ENCODE measurements around the gene DHRS12. TPM values are rescaled to one million over a fixed set of nuclear protein-coding genes. Genes with fewer than 3 reads are reported as not detected.
"Not testable (repeated sequence)": the region's sequence is repeated elsewhere in the genome, so short reads cannot be mapped to it uniquely, and the experiment has no call there.

Gene DHRS12
- total RNA-seq, 1 experiment from 2014 or later: 5.9 TPM

DNA sequence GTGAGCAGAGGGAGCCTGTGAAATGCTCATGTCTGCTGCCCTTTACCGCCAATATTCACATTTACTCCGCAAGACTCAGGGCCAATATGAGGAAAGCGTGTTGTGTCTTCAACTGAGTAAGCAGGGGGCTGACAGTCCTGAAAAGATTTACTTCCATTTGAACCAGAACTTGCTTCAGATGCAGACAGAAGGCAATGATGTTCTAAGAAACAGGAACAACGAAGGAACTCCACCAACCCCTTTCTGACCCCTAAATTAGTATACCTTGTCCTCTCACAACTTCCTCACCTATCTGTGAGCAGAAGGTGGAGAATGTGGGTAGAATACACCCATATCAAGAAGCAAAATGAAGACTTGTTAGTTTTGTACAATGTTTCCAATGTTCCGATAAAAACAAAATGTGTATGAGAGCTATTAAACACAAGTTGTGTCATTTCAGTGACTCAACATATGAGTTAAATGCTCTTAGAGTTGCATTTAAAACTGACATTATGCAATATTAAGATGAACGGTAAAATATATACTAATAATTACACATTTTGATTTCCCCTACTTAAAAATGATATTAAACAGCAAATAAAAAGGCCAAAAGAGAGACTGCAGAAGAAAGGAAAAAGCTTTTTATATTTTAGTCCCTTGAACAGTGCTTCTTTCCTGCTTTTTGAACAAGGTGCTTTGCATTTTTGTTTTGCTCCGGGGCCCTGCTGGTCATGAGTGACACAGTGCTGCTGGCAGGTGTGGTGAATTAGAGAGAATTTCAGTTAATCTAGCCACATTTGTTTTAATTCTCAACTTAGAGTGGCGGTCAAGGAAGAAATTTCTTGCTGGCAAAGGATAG, 25.0 kb upstream of the DHRS12 start:
- DNase-seq (ENCODE audit: extremely low read depth, low read depth): no peak

DNA sequence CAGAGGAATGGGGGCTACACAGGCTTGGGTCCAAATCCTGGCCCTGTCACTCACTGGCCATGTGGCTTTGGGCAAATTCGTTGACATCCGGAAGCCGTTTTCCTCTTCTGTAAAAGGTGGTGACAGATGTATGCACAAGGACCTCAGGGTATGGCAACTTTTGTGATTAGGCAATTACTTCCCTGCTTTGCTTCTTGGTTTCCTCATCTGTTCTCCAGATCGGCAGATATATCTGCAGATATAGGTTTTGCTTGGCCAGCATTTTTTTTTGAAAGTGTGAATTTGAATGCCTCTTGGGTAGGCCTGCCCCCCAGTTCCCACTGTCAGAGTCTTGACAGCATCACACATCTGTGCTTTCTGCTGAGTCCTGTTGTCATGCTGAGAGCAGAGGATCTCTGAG, 23.3 kb upstream of the DHRS12 start:
- DNase-seq (ENCODE audit: extremely low read depth, low read depth): no peak

GRCh38 chr13:51826606-51827005, 22.6 kb upstream of the DHRS12 start:
- no peak for DNase-seq (ENCODE audit: extremely low read depth, low read depth)

DNA sequence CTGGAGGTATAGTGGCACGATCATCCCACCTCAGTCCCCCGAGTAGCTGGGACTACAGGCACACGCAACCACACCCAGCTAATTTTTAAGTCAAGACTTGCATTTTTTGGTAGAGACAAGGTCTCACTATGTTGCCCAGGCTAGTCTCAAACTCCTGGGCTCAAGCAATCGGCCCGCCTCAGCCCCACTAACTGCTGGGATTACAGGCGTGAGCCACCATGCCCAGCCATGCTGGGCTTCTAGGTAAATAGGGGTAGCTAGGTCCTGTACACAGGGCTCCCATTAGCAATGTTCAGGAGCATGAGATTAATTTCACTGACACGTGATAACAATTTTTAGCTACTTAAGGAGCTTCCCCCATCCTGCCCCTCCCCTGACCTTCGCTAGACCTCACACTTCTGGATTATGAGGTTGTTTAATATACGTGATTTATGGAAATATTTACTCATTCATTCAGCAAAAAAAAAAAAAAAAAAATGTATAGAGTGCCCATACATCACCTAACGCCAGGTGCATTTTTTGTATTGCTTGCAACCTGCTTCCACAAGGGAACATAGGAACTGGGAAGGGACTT, 21.8 kb upstream of the DHRS12 start:
- DNase-seq (ENCODE audit: extremely low read depth, low read depth): no peak

DNA sequence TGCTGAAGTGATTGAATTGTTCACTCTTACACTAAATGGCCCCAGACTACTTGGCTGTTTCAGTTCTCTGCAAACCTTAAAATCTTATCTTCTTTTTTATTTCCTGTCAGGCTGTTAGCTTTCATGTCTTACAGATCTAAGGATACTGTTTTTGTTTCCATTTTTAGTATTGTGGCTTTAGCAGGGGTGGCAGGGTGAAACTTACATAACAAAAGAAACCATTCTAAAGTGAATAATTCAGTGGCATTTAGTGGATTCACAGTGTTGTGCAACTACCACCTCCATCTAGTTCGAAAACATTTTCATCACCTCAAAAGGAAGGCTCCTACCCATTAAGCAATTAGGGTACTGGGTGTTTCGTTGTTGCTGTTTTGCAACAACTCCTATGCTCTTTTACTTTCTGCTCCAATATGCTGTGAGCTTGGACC, 21.2 kb upstream of the DHRS12 start:
- no peak for DNase-seq (ENCODE audit: extremely low read depth, low read depth)

GRCh38 chr13:51824712-51825111, 20.7 kb upstream of the DHRS12 start:
- not testable (repeated sequence) for DNase-seq (ENCODE audit: extremely low read depth, low read depth)

GRCh38 chr13:51823863-51824262, 19.9 kb upstream of the DHRS12 start:
- DNase-seq (ENCODE audit: extremely low read depth, low read depth): no peak

DNA sequence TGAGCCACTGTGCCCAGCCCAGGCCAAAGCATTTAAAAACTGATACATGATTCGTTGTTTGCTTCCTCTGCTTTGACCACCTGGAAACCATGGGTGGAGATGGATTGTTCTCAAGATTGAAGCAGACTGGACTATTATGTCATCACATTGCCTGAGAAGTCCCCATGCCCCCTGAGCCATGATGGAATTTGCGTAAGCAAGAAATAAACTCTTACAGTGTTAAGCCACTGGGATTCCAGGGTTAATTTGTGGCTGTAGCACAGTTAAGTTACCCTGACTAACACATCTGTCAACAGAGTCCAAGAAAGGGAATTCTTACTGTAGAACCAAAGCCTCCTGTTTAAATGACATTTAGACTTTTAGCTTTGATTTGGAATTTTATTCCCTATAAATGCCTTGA, 19.4 kb upstream of the DHRS12 start:
- no peak for DNase-seq (ENCODE audit: extremely low read depth, low read depth)

DNA sequence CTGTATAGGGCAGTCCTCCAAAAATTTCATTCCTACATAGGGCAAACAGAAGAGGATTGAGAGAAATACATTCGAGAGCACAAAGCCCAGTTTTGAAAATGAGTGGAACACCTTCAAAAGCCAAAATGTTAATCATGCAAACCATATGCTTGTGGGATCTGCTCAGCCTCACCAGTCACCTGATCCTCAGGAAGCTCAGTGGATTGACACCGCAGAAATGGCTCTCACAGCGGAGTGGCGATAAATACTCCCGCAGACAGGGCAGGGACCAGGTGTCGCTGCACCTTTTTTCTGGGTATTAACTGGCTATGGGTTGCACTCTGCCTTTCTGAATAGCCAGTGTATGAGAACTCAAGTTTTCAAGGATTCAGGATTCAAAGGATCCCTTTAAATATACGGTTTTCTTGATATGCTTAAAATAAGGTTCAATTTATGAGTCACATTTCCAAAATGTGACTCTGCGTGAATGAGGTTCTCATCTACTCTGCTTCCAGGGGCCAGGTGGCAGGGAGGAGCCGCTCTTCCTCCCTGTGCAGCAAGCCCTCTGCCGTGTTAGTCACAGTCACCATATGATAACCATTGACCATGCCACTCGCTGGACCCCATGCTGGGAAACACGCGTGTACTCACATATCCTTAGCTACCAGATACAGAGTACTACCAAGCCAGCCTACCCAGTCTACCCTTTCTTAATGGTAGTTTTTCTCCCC, 18.3 kb upstream of the DHRS12 start:
- no peak for DNase-seq (ENCODE audit: extremely low read depth, low read depth)

GRCh38 chr13:51821606-51822005, 17.6 kb upstream of the DHRS12 start:
- no peak for DNase-seq (ENCODE audit: extremely low read depth, low read depth)

DNA sequence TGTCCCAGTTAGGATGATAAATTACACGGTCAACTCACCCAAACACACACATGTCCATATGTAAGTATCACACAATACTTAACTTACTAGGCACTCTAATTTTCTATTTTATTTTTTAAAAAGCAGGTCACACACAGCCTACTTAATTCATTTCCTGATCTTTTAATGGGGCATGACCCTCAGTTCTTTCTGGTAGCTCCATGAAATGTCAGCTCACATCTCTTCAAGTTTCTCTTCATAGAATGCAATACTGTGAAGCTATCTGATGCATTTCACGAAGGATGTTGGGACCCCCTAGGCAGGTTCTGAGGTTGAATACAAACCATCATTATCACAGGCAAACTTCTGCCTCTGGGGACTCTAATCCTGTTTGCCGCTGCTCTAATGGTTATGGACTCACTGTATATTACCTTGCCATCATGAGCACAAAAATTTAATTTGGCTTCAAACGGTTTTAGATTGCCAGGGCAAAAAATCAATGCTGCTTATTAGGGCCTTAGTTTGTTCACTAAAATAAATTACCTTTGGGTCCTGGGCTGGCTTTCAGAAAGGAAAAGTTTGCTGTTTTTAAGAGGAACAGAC, 16.1 kb upstream of the DHRS12 start:
- no peak for DNase-seq (ENCODE audit: extremely low read depth, low read depth)

DNA sequence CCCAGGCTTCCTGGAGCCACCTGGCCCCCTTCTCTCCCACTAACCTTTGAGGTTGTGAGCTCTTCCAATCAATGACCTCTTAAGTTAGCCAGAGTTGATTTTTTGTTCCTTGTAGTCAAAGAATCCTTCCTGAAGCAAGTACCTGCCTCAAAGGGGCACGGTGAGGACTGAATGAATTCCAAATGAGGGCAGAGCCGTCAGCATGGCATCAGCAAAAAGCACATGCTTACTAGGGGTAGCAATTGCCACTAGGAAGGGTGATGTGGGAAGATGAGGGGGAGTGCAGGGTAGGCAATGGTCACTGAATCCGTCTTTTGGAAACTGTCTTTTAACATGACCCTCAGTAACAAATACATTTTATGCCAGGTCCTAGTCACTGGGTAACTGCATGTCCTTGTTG, 15.6 kb upstream of the DHRS12 start:
- DNase-seq (ENCODE audit: extremely low read depth, low read depth): no peak

DNA sequence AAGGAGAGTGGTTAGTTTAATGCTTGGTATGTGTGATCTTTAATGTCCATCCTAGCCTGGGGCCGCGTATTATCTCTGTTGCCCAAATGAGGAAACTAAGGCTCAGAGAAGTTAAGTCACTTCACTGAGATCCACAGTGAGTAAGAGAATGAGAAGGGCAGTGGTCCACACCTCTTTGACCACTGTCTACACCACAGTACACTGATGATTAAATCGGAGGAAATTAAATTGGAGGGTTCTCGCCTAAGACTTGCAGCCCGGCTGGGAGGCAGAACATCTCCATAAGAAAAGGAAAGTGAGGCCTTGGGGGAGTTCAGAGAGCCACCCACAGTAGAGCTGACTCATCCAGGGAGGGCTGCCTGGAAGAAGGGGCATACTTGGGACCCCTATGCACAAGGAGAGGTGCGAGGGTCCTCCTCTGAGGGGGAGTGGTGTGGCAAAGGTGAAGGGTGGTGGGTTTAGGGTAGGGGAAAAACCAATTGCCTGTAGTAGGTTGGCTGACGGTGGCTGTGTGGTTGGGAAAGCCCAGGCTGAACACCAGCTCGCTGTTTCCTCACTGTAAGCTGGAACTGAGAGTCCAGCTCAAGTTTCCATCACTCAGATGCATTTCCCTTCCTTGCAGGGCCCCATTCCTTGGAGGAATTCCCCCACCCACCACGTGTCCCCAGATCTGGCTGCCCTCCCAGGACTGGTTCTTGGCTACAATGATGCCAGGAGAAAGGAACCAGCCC, 15.0 kb upstream of the DHRS12 start:
- DNase-seq (ENCODE audit: extremely low read depth, low read depth): no peak

DNA sequence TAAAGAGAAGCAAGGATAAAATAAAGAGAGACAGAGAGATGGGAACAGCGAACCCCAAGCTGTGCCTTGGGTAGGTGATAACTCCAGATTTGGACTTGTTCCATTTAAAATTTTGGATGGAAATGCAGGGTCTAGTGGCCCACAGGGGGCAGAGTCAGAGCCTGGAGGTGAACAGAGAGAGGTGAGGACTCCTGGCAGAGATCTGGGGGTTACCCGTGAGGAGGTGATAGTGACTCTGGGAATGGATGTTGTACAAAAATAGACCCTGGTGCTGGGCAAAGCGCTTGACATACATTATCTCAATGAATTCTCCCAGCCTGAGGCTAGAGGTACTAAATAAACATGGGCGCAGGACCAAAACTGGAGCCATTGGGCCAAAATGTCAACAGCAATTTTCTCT, 14.3 kb upstream of the DHRS12 start:
- no peak for DNase-seq (ENCODE audit: extremely low read depth, low read depth)

DNA sequence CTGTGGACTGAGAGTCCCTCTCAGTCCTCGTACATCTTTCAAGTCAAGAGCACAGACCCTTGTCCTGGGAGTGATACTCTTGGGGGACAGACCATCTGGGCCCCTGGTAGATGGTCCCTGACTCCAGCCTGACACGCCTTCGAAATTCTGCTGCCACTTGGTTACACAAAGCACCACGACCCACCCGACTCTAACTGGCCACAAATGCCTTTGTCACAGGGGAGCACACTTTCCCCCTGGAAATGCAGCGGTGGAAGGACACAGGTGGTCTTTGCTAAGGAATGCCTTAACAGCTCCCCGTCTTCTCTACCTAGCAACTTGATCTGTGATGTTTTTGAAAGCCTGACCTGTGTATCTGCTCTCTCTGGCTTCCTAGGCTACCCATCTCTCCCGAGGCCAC, 13.8 kb upstream of the DHRS12 start:
- no peak for DNase-seq (ENCODE audit: extremely low read depth, low read depth)

GRCh38 chr13:51816604-51817249, 12.8 kb upstream of the DHRS12 start:
- peak; percentile 21 for DNase-seq (ENCODE audit: extremely low read depth, low read depth)

DNA sequence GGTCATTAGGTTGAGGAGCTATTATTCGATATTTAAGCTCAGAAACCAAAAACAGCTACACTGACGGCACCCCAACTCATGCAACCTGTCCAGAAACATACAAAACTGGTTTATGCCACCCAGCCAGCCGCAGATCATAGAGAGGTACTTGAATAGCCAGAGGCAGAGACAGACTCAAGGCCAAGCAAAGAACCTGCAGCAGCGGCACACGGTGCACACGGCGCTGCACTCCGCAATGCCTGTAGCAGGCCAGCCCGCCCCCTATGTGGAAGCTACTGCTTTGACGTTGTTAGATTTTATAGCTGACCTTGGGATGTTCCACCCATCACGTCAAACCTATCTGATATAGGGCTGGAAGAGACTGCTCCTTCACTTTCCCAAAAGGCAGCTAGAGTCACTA, 11.9 kb upstream of the DHRS12 start:
- no peak for DNase-seq (ENCODE audit: extremely low read depth, low read depth)

DNA sequence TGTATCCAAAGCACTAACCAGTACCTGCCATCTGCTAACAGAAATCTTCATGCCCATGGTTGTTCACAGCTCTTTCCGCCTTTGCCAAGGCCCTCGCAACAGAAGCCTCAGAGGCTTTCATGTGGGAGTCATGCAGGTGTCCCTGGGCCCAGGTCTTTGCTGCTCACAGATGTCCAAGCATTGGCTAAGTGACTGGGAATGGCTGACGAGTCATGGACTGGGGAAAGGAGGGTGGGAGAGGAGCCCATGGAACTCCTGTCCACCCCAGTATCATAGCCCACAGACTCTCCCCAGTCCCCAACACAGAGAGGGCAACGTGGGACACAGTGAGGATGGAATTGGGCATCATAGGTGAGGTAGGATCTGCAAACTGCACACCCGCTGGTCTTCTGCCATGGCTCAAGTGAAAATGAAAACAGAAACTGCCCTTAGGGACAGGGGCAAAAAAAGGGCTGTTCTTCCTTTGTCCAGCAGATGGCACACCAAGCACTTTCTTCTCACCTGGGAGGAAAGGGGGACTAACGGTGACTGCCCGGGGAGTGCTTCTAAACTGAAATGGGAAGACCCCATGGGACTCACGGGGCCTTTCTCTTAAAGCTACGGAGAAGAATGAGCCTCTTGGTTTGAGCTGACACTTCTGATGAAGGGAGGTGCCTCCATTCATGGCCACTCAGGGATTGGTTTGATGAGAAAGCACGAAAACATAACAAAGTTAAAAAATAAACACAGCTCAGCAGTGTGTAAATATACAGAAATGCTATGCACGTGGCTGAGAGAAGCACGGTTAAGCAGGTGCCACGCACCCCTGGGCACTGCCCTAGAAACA, 11.1 kb upstream of the DHRS12 start:
- peak; percentile 53 for DNase-seq (ENCODE audit: extremely low read depth, low read depth)

GRCh38 chr13:51814071-51814470, 10.1 kb upstream of the DHRS12 start:
- no peak for DNase-seq (ENCODE audit: extremely low read depth, low read depth)

Measured in NCI-H460 (cell line).